Measurements from ENCODE around the gene ENGASE. TPM values are rescaled to one million over a fixed set of nuclear protein-coding genes. Genes with fewer than 3 reads are reported as not detected.

ENGASE gene
- total and polyA plus RNA-seq, 2 experiments from 2014 or later, result 9.0 to 27.1 TPM

GRCh38 chr17:79057737-79058385 is 16.8 kb upstream of the ENGASE start:
- H3K27me3 Mint-ChIP-seq (ENCODE audit: insufficient read depth, low read depth, poor library complexity), result peaks cover 7% of the 10 kb centered on the region
- Histone ChIP-seq H3K36me3 (ENCODE audit: insufficient read depth) (no peaks in the 10 kb centered on the region), H4K20me1 (replicated peaks; ENCODE audit: insufficient read depth) (no peaks in the 10 kb centered on the region), H2AFZ (no peak overlapping the region), H3K4me2 (no peak overlapping the region), H3K9me2 (ENCODE audit: insufficient read depth) (no peaks in the 10 kb centered on the region), H3K27me3 (ENCODE audit: insufficient read depth) (no peaks in the 10 kb centered on the region), H3K27ac (ENCODE audit: low read depth) (no peak overlapping the region), H3K4me3 (no peak overlapping the region), H3K4me1 (ENCODE audit: insufficient read depth) (no peaks in the 10 kb centered on the region), H3F3A (replicated peaks; ENCODE audit: low read depth) (no peaks in the 10 kb centered on the region), H3K79me2 (replicated peaks; ENCODE audit: insufficient read depth) (no peaks in the 10 kb centered on the region)
- no peak for DNase-seq (ENCODE audit: low spot score)
- no peak for ATAC-seq
- H3K4me1 Mint-ChIP-seq, result no peaks in the 10 kb centered on the region
- peaks cover 19% of the 10 kb centered on the region for H3K9me3 Mint-ChIP-seq
- no peak overlapping the region for H3K4me3 Mint-ChIP-seq
- no peaks in the 10 kb centered on the region for H3K36me3 Mint-ChIP-seq (ENCODE audit: low read depth)
- no peak for TF ChIP-seq ZNF114 (CRISPR knock-in tag; IDR thresholded peaks at IDR 0.05)
- TF ChIP-seq EZH2 (IDR thresholded peaks at IDR 0.05; ENCODE audit: low read depth, unreplicated experiment), result no peak
- no peak for TF ChIP-seq POLR2AphosphoS5 (IDR thresholded peaks at IDR 0.05; ENCODE audit: low read depth)
- no peak for TF ChIP-seq JUNB (IDR thresholded peaks at IDR 0.05; ENCODE audit: unreplicated experiment)
- TF ChIP-seq ETS1 (IDR thresholded peaks at IDR 0.05), result no peak
- TF ChIP-seq ZNF462 (CRISPR knock-in tag; IDR thresholded peaks at IDR 0.05), result no peak
- TF ChIP-seq CTCF (conservative IDR thresholded peaks at IDR 0.05; ENCODE audit: low read depth in 2 of 2), result no peak
- TF ChIP-seq EZH2phosphoT487 (IDR thresholded peaks at IDR 0.05; ENCODE audit: unreplicated experiment), result no peak
- TF ChIP-seq ZNF331 (CRISPR knock-in tag; IDR thresholded peaks at IDR 0.05; ENCODE audit: low read depth), result no peak
- TF ChIP-seq STAT1 (IDR thresholded peaks at IDR 0.05; ENCODE audit: unreplicated experiment), result no peak
- no peak for TF ChIP-seq NANOG (IDR thresholded peaks at IDR 0.05; ENCODE audit: borderline replicate concordance)
- no peak for TF ChIP-seq CREB1 (CRISPR knock-in tag; IDR thresholded peaks at IDR 0.05; ENCODE audit: low read depth)
- no peak for TF ChIP-seq REST (IDR thresholded peaks at IDR 0.05; ENCODE audit: unreplicated experiment)
- no peak overlapping the region for H3K27ac Mint-ChIP-seq

Data from GM23338 (cell line).